ENCODE measurements around the gene BRWD1.

The BRWD1 gene

DNA sequence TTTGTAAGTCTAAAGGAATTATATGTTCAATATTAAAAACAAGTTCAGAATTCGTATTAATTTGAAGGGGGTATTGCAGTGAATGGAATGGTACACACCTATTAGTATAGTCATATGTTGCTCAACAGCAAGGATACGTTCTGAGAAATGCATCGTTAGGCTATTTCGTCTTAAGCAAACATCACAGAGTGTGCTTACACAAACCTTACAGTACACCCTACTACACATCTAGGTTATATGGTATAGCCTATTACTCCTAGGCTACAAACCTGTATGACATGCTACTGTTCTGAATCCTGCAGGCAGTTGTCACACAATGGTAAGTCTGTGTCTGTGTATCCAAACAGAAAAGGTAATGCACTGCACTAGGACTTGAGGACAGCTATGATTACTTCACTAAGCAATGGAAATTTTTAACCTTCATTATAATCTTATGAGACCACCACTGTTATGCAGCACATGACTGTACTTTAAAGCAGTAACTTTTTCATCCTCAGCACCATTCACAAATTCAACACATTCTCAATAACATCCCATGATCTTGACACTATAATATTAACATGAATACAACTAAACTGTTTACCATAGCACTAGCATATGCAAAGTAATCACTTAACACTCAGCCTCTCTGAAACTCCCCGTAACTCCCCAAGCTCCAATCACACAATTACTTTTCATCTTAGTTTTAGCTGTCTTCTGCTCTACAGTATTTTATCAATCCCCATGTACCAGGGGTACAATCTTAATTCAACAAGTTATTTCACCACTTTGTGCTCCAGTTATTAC is 115.8 kb downstream of the BRWD1 start:
- DNase-seq (ENCODE audit: low read depth in 2 of 2), result no peak

DNA sequence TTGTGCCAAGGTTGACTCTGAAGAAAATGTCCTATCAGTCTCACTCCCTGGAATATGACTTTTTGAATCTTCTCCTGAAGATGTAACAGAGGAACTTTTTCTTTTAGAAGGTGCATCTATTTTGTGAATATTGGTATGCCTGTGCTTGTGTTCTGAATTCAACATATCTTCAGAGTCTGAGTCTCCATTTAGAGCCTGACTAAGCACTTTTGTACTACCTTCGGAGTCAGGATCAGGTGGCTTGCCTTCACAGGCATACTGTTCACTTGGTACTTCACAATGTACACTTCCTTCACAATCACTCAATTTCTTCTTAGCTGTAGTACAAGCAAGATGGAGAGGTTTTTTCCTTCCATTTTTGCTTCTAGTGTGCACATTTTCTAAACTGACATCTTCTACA is 116.6 kb downstream of the BRWD1 start:
- no peak for DNase-seq (ENCODE audit: low read depth in 2 of 2)

DNA sequence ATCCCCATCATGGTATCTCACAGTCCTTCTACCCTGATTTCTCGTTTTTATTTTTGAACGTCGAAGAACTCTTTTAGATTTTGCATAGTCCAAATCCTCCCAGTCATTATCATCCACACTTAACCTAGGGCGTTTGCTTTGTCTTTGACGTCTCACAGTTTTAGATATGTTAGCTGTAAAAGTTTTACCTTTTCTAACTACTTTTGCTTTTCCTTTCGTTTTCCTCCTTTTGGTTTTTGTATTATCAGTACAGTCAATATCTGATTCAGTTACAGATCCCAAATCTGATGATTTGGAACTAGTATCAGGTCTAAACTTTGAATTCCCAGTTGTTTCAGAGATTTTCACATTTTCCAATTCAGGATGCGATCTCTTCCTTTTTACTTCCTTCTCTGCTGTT is 117.1 kb downstream of the BRWD1 start:
- no peak for DNase-seq (ENCODE audit: low read depth in 2 of 2)

DNA sequence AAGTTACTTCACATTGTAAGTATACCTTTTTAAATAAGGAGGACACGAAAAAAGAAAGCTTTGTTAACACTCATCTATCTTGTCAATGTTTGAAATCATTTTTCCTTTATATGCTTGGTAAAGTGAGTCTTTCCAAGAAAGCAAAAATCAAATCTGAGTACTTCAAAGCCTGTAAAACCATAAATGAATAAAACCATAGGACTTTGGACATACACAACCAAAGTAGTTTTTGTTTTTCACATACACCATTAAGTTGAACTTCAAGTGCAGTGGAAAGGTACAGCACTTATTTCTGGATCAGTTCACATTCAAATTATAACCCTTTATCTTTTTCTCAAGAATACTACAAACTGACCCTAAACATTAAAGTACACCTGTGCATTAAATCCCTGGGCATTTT is 120.1 kb downstream of the BRWD1 start:
- no peak for DNase-seq (ENCODE audit: low read depth in 2 of 2)

DNA sequence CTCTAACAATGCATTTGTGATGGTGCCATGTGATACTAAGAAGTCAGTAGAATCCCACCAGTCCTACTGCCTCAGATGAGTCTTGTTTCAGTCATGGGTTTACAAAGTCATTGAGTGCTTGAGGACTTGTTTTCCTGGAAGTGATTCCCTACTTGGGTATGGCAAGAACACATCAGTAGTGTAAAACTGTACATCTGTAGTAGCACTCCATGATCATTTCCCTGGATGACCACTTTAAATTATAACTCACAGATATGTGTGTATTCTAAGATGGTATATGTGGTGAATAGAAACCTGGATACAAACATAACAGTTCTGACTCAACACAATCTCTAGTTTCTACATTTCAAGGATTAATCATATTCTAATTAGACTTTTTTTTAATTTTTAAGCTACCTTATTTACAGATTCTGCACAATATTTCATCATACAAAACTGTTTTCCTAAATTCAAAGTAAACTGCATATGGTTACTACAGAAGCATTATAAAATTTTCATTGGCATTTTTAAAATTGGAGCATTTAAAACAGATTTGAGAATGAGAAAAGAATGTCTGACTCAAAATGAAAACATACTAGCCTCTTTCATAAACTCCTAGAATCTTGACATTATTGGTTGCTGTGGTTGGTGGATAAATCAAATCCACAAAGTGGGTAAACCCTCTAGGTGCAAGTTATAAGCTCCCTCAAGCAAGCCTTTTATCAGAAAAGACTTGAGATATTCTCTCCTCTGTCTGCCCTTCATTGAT is 123.4 kb downstream of the BRWD1 start:
- no peak for DNase-seq (ENCODE audit: low read depth in 2 of 2)

DNA sequence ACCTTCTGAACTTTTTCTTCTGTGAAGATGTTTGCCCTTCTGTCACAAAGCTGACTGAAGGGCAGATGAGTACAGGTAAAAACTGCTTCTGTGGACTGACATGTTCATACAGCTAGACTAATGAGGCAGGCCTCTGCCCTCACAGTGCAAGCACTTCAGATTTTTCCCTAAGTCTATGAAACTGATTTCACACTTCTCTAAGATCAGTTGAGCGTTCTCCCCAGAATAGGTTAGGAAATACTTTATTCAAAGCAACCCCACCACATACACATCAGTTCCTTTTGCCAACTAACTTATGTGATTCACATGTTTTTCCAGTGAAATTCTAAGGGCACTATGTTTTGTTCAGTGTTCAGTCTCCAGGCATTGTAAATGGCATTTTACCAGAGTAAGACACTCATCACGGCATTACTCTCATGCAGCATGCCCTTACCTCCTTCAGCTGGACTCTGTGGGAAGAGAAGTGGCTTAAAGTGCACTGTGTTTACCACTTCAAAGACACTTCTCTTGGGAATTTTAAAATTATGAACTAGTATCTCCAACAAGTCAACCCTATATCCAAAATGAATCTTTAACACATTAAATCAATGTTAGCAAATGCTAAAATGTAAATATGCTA is 124.8 kb downstream of the BRWD1 start:
- DNase-seq (ENCODE audit: low read depth in 2 of 2), result no peak

DNA sequence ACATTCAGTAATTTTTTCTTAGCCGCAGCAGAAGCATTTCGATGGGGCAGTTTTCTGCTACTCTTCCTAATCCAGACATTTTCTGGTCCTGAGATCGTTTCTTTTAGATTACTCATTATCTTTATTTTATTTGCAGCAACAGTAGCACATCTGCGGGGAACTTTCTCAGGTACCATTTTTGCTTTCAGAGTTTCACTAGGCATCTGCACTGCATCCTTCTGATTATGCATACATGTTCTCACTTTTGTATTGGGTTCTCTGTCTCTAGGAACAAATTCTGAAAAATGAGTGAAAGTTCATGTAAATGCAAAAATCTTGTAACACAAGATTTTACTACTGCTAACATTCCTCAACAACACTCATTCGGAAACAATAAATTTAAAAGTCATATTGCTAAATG is 126.3 kb downstream of the BRWD1 start:
- DNase-seq (ENCODE audit: low read depth in 2 of 2), result no peak

DNA sequence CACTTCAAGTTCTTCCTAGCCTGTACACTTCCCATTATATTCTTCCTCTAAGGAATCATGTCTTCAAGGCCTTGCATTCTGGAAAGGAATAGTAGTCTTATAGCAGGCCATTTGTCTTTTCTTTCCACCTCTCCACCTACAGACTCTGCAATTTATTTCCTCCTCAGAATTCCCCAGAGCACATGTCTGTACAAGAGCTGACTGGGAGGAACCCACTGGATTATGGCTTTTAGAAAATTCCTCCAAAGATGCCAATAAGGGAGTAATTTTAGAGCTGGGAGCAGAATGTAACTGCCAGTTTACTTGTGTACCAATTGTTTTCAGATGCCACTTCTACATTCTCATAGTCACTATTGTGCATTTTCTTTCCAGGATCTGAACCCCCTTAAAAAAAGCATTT is 126.8 kb downstream of the BRWD1 start:
- no peak for DNase-seq (ENCODE audit: low read depth in 2 of 2)

DNA sequence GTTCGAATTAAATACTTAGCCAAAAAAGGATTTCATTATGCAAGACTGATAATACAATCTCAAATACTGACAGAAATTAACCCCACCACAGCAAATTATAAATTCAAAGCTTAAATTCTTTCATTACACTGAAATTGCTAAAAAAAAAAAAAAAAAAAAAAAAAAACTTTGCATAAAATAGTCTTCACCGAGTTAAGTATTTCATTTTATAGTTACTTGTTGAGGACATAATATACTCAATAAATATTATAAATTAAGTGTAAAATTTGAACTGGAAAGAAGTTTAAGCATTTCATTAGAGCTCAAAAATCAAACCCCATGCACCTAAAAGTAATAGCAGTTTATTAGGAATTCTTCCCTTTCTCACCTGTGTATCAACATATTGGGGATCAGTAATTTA is 128.3 kb downstream of the BRWD1 start:
- DNase-seq (ENCODE audit: low read depth in 2 of 2), result no peak

DNA sequence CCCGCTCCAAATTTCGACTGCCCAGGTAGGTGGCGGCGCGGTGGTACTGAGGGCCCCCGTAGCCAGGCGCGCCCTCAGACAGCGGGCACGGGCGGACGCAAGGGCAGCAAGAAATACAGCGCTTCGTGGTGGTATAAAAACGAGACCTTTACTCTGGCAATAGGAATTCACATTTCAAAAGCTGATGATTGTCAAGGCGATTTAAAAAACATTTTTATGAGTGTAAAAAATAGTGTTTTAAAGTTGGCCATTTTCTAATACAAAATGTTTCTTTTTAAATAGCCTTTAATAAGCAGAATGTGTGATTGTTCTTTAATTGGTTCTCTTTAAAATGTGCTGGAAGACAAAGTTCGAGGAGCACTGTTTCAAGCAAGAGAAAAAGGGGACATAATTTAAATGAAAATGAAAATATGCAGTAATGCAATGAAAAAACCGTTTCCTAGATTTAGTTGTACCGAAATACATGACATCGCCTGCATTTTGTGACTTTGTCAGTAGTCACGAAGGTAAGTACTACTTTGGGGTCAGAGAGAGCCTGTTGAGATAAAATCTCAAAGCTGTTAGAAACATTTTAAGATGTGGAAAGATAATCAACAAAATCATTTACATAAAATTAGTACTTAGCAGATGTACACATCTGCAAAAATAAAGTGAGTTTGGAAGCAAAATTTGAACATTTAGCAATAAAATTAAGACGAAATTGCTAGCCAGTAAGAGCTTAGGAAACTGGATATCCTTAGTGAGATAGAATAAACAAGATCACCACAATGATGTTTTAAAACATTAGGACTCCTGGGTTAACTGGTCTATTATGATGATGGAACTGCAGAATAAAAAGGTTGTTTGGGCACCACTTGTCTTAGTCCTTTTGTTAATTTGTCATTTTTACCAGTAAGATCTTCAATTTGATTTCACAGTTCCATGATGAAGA is 129.1 kb downstream of the BRWD1 start:
- DNase-seq (ENCODE audit: low read depth in 2 of 2), result no peak

DNA sequence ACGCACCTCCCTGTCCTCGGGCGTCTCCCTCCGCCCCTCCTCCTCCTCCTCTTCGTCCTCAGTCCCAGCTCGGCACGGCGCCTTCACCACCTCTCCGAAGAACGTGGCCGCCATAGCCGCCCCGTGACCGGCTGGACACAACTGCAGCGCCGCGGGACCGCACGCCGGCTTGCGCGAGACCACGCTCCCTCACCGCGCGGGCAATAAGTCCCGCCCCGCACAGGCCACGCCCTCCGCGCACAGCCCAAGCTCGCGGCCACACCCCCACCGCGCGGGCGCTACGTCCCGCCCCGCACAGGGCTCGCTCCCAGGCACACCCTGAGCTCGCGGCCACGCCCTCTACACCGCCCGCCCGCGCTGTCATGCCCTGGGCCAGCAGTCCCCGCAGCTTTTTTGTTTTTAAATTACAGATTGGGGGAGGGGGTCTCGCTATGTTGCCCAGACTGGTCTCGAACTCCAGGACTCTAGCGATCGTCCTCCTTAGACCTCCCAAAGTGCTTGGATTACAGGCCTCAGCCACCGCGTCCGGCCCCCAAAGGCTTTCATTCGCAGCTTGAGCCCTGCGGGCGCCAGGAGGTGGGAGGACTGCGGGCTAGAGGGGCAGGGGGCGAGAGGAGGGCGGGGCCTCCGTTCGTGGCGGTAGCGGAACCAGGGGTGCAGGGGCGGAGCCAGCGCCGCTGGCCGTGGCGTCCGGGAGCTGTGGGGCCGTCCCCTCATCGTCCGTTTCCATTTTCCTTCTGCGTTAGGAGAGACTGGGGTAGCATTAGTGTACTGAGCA is 130.0 kb downstream of the BRWD1 start, which contains the start of gene PSMG1:
Gene PSMG1 (minus strand): TSS at position 180 of the 778 bp plus-strand sequence. CDS start 66 bp downstream, at position 114.
- peak; percentile 83 to 90 for DNase-seq (ENCODE audit: low read depth in 2 of 2)

DNA sequence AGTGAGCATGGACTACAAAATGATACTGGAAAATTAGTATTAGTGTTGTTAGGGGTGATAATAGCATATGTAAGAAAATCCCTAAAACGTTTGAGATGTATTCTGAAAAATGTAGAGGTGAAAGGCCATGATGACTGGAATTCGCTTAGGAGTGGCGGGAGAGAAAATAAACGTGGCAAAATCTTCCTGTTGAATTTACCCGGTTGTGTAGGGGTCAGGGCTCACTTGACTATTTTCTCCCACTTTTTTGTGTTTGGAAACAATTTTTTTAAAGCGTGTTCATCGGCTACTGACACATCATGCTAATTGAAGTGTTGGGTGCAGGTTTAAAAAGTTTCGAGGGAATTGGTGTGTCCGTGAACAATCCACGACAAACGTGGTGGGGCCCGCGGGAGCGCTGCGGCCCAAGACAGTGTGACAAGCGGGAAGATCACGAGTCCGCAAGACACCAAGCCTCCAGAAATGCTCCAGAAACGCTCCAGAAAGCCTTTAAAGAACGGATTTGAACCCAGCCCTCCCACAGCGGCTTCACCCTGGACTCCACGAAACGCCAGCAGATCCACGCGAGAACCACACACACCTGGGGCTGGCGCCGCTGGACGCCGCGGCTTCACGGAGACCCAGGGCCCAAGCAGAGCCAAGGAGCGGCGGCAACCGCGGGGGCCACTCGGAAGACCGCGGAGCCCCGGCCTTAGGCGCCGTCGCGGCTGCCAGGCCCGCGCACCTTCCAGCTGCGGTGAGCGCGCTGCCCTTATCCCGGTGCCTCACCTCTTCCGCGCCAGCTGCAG is 130.8 kb downstream of the BRWD1 start:
- no peak for DNase-seq (ENCODE audit: low read depth in 2 of 2)

DNA sequence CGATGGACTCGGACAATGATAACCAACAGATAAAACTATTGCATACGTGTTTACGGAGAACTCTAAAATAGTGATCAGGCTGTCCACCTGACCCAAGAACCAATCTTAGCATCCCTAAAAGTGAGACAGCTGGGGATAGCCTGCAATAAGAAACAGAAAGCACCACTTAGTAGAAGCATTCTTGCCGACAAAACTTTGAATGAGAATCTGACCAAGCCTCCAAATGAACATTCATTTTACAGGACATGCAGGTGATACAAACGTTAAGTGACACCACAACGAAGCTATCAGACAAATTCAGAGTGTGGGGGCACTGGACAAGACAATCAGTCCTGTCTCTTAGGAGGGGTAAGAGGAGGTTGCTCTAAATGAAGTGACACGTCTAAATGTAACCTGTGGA is 131.4 kb downstream of the BRWD1 start:
- DNase-seq (ENCODE audit: low read depth in 2 of 2), result no peak

DNA sequence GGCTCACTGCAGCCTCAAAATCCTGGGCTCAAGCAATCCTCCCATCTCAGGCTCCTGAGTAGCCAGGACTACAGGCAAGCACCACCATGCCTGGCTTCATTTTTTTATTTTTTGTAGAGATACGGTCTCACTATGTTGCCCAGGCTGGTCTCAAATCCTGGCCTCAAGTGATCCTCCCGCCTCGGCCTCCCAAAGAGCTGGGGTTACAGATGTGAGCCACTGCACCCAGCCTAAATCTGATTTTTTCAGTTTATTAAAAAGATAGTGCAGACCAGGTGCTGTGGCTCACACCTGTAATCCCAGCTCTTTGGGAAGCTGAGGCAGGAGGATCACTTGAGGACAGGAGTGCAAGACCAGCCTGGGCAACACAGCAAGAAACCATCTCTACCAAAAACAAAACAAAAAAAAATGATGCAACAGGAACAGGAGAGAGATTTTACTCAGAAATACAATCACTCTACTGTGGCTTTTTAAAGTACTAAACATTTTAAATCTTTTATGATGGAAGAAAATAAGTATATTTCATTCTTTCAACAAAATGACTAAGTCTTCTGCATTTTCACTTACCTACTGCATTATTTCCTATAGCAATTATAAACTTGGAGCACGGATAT is 132.1 kb downstream of the BRWD1 start:
- DNase-seq (ENCODE audit: low read depth in 2 of 2), result no peak

DNA sequence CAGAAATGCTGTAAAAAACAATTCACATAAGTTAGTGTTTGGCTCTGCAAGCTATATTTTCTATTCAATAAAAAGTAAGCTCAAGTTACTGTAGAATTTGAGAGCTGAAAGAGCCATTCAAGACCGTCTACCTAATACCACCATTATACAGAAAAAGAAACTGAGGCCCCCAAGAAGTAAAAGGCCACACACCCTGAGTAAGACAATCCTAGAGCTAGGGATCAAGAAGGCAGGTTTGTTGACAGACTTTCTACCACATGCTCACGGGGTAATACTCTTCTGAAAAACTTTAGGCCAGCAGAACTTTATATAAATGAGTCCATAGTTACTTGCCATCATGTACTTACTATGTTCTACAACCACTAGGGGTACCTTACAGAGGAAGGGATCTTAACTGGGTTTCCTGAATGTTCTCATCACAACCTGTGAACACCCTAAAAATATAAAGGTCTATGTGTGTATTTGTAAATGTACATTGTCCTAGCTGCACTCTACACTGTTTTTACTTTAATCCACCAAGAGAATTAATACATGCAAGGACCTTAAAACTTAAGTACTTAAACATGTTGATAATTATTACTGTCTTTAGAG is 132.9 kb downstream of the BRWD1 start:
- no peak for DNase-seq (ENCODE audit: low read depth in 2 of 2)

DNA sequence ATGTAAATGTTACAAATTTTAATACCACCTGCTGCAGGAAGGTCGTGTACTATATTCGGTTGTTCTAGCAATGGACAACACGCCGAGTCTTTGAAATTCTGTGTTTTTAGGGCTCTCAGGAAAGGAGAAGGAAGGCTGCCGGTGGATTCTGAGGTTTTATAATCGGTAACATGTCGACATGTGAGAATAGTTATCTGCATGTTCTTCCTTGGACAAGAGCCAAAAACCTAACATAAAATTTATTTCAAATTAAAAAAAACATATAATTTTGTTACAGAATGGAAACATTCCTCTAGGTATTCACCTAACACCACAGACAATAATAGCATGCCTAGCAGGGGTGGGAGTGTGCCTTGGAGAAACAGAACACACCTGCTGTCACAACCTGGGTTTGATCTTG is 135.0 kb downstream of the BRWD1 start:
- no peak for DNase-seq (ENCODE audit: low read depth in 2 of 2)

DNA sequence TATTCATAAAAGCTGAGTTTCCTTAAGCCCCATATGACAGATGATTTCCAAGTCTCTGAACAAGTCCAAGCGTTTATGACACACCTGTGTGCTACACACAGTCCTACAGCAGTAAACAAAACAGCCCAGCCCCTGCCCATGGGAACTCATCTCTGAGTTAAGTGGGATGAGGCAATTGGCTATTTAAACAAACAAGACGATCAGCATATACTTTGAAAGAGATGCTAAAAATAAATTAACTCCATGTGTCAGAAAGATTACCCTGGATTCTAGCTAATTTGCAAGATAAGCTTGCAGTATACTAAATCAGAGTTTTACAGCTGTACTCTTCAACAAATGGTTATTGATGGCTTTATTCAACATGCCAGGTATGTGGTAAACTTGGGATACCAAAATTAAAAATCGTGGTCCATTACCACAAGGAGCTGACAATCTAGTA is 137.1 kb downstream of the BRWD1 start:
- no peak for DNase-seq (ENCODE audit: low read depth in 2 of 2)

DNA sequence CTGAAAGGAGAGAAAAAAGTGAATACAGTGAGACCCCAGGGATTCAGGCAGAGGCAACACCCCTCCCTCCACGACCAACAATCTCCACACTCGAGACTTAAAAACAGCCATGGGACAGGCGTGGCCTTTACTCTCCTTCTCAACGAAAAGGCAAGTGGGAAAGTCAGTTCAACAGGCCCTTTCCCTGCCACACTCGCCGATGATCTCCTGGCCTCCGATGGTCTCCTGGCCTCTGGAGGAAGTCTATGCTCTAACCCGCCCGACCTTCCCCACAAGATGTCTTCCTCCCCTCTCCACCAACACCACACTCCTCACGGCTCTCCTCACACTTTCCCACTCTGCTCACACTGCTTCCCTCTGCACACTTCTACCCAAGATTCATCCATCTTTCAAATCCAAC is 137.8 kb downstream of the BRWD1 start:
- no peak for DNase-seq (ENCODE audit: low read depth in 2 of 2)

DNA sequence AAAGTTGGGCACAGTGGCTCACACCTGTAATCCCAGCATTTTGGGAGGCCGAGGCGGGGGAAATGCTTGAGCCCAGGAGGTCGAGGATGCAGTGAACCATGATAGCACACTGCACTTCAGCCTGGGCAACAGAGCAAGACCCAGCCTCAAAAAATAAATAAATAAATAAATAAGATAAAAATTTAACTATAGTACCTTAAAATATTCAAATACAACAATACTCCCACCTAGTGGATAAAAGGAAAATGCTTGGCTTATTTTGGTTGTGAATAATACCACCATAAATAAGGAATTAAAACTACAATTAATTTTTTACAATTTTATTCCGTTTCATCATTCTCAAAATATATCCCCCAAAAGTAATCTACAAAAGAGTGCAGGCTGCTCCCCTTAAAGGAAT is 138.3 kb downstream of the BRWD1 start:
- no peak for DNase-seq (ENCODE audit: low read depth in 2 of 2)

Data from stimulated activated CD4-positive, alpha-beta T cell treated with anti-CD3 and anti-CD28 coated beads, Interleukin-1b, Interleukin-23, amount 100 ng/mL, for 1 hour (primary cell).